Left kidney (tissue), 2 donors: ENCODE results near the gene NFS1. TPM values are rescaled to one million over a fixed set of nuclear protein-coding genes. Genes with fewer than 3 reads are reported as not detected.
A peak's percentile ranks its signal among the peaks of the same experiment; 100 is the strongest.
"Not testable (repeated sequence)": the region's sequence is repeated elsewhere in the genome, so short reads cannot be mapped to it uniquely, and the experiment has no call there.

Experiments
- DNase-seq: peaks from one replicate; pipeline ENCODE4 v3.0.0-alpha.2; 2013
- polyA plus RNA-seq: library from polyadenylated mRNA; unstranded; fragments of 120-200 nt; gene quantifications from one replicate; pipeline ENCODE4 v1.2.1, GENCODE V29; 2013; ENCODE audit not compliant: insufficient read length

NFS1 gene
- polyA plus RNA-seq, 1 donor: 31.3 TPM

GRCh38 chr20:35710884-35711587, 11.9 kb upstream of the NFS1 start:
- no peak for DNase-seq

GRCh38 chr20:35710039-35710438, 10.9 kb upstream of the NFS1 start:
- DNase-seq: no peak

- DNase-seq: no peak
Observed at GRCh38 chr20:35709259-35709658, 10.1 kb upstream of the NFS1 start.

- no peak for DNase-seq
Observed at GRCh38 chr20:35708502-35708901, 9.3 kb upstream of the NFS1 start.

- DNase-seq: not testable (repeated sequence)
Observed at GRCh38 chr20:35706591-35707529, 7.7 kb upstream of the NFS1 start.

- DNase-seq: not testable (repeated sequence)
Observed at GRCh38 chr20:35705894-35706293, 6.7 kb upstream of the NFS1 start.

GRCh38 chr20:35704514-35705261, 5.5 kb upstream of the NFS1 start:
- DNase-seq: no peak

- DNase-seq: no peak
Observed at GRCh38 chr20:35702824-35703695, 3.9 kb upstream of the NFS1 start.

GRCh38 chr20:35702051-35702823, 3.1 kb upstream of the NFS1 start:
- no peak for DNase-seq

GRCh38 chr20:35700625-35701148, 1.5 kb upstream of the NFS1 start:
- no peak for DNase-seq

GRCh38 chr20:35699957-35700624, 939 bp upstream of the NFS1 start:
- no peak for DNase-seq

GRCh38 chr20:35698298-35699126, 640 bp downstream of the NFS1 start:
- peak; percentile 3 for DNase-seq

- DNase-seq: no peak
Observed at GRCh38 chr20:35697696-35698297, 1.4 kb downstream of the NFS1 start.

GRCh38 chr20:35695978-35696377, 3.2 kb downstream of the NFS1 start:
- DNase-seq: no peak

GRCh38 chr20:35695245-35695749, 3.9 kb downstream of the NFS1 start:
- no peak for DNase-seq

- no peak for DNase-seq
Observed at GRCh38 chr20:35690265-35690664, 8.9 kb downstream of the NFS1 start.

- not testable (repeated sequence) for DNase-seq
Observed at GRCh38 chr20:35686872-35687271, 12.3 kb downstream of the NFS1 start.

- not testable (repeated sequence) for DNase-seq
Observed at GRCh38 chr20:35685368-35685767, 13.8 kb downstream of the NFS1 start.
